ENCODE results near the gene PIGV.
A peak's percentile ranks its signal among the peaks of the same experiment; 100 is the strongest.
"Not testable (repeated sequence)": the region's sequence is repeated elsewhere in the genome, so short reads cannot be mapped to it uniquely, and the experiment has no call there.

The PIGV gene

DNA sequence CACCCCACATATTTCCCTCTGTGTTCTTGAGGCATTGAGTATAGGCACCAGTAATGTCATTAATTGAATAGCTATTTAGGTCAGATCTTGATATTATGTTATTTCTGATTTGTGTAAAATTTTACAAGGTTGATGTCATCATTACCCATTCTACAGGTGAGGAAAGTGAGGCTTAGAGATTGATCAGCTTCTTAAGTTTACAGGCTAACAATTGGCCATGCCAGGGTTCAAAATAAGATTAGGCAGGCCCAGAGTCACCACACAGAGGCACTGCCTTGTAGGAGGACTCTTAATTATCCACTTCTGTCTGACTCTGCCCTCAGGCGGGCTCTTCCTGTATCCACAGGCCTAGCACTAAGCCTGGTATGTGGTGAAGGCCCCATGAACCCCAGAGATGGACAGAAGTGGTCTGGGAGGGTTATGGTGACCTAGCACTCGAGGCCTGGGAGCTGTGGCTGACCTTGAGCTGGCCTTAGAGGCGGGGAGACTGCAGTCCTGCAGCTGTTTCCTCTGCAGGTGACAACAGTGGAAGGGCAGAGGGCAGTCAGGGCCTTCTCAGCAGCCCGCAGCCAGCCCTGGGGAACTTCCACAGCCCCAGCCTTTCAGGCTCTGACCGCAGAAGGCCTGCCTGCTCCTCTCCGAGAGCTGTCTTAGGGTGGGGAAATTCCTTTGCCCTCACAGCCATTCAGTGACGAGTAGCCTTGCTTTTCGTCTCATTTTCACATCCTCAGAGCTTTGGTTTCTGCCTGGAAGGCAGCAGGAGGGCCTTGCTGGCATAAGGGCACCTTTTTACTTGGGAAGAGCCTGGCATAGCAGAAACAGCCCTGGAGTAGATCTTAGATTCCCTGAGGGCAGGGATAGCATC lies 51.0 kb downstream of the PIGV start:
- DNase-seq, result peak; percentile 70

DNA sequence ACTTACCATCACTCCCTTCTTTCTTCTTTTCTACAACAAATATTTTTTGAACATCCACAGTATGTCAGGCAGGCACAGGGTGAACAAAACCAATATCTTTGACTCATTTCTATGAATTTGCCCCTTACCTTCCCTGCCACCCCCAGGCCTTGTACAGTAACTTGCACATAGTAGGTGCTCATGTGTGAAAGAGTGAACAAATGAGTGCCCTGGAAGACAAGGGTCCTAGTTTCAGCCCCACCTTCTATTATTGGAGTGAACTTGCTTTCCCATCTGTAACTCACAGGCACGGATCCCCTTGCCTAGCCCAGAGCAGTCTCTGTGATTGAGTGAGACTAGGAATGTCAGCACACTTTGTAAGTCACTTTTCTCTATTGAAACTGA lies 51.6 kb downstream of the PIGV start:
- no peak for DNase-seq

DNA sequence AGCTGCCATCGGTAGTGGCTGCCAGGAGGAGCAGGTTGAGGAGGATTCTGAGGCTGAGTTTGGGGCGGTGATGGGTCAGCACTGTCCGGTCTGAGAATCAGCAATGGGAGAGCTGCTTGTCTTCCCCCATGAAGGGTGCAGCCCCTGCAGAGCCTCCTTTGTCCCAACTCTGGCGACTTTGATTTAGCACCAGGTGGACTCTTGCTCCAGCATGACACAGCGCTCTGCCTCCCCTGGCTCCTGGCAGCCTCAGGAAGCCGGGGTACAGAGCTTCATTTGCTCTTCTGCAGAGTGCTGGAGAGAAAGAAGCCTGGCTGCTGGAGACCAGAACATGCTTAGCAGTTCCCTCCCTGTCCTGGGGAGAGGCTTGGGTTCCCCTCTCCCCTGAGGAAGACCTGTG lies 52.0 kb downstream of the PIGV start:
- no peak for DNase-seq

DNA sequence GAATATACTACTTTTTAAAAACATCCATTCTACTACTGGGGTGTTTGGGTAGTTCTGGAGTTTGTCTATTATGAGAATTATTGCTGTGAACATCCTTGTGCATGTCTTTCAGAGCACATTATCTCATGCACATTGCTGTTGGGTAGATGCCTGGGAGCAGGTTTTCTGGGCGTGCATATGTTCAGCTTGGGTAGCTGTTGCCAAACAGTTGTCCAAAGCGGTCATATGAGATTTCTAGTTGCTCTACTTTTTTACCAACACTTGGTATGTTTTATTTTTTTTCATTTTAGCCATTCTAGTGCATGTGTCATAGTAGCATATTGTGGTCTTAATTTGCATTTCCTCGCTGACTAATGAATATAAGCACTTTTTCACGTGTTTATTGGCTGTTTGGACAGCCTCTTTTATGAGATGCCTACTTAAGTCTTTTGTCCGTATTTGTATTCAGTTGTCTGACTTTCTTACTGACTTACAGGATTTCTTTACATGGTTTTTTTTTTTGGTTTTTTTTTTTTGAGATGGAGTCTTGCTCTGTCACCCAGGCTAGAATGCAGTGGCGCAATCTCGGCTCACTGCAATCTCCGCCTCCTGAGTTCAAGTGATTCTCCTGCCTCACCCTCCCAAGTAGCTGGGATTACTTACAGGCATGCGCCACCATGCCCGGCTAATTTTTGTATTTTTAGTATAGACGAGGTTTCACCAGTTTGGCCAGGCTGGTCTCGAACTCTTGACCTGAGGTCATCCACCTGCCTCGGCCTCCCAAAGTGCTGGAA lies 56.9 kb downstream of the PIGV start:
- no peak for DNase-seq

DNA sequence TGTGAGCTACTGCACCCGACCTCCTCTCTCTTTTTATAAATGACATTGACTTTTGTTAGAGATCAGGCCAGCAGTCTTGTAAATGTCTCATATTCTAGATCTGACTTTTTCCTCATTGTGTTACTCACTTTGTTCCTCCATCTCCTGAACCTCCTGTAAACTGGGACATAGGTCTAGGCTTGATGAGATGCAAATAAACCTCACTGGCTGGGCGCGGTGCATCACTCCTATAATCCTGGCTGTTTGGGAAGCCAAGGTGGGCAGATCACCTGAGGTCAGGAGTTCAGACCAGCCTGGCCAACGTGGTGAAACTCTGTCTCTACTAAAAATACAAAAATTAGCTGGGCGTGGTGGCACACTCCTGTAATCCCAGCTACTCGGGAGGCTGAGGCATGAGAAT lies 60.1 kb downstream of the PIGV start:
- DNase-seq, result not testable (repeated sequence)
